H1 (cell line): ENCODE results near the gene TBC1D28.
"Not testable (repeated sequence)": the region's sequence is repeated elsewhere in the genome, so short reads cannot be mapped to it uniquely, and the experiment has no call there.

ENCODE experiments used
- ATF2 ChIP-seq: IDR thresholded peaks from 2 replicates; pipeline ENCODE4 v1.6.1; 2012; ENCODE audit warnings: low read length, inconsistent platforms
- CHD2 ChIP-seq: IDR thresholded peaks from 2 replicates; pipeline ENCODE4 v1.6.1; 2012; ENCODE audit warnings: low read length, improper control_type of control experiment
- CTBP2 ChIP-seq: IDR thresholded peaks from 2 replicates; pipeline ENCODE4 v1.7.0; 2011; ENCODE audit warnings: borderline replicate concordance, mild to moderate bottlenecking, moderate library complexity, mixed read lengths, low read length; ENCODE audit not compliant: insufficient read depth, insufficient read length
- CTCF ChIP-seq, 3 experiments: IDR thresholded peaks; 1 replicate in 2 of 3; 2 replicates in 1 of 3; pipeline versions ENCODE4 v1.5.1 to v1.6.1; 2011; ENCODE audit warnings: low read length in 3 of 3, mild to moderate bottlenecking in 3 of 3, inconsistent platforms in 2 of 3, low read depth in 1 of 3, moderate library complexity in 1 of 3; ENCODE audit not compliant: insufficient read depth in 1 of 3; ENCODE audit errors: control extremely low read depth in 1 of 3
- EP300 ChIP-seq, 2 experiments: IDR thresholded peaks; 1 replicate in 1 of 2; 2 replicates in 1 of 2; pipeline ENCODE4 v1.6.1; 2011 to 2012; ENCODE audit warnings: low read depth in 2 of 2, low read length in 2 of 2, mild to moderate bottlenecking in 2 of 2, borderline replicate concordance in 1 of 2, inconsistent platforms in 1 of 2, moderate library complexity in 1 of 2
- EZH2 ChIP-seq: fragments of 200-600 bp; sonication (generic); IDR thresholded peaks from 2 replicates; pipeline ENCODE4 v1.7.1; 2012; ENCODE audit warnings: low read depth, mild to moderate bottlenecking, moderate library complexity, low read length, inconsistent platforms; ENCODE audit not compliant: severe bottlenecking
- POLR2A ChIP-seq, 2 experiments: IDR thresholded peaks; 1 replicate in 1 of 2; 2 replicates in 1 of 2; pipeline ENCODE4 v1.6.1; 2011; ENCODE audit warnings: low read depth in 2 of 2, low read length in 2 of 2, mild to moderate bottlenecking in 2 of 2; ENCODE audit errors: control extremely low read depth in 1 of 2
- RAD21 ChIP-seq, 2 experiments: IDR thresholded peaks in 1 of 2; conservative IDR thresholded peaks in 1 of 2; 2 replicates each; pipeline ENCODE4 v1.6.1; 2011; ENCODE audit warnings: low read depth in 2 of 2, low read length in 2 of 2, improper control_type of control experiment in 1 of 2, inconsistent platforms in 1 of 2, mild to moderate bottlenecking in 1 of 2, moderate library complexity in 1 of 2
- TAF1 ChIP-seq: IDR thresholded peaks from 2 replicates; pipeline ENCODE4 v1.6.1; 2011; ENCODE audit warnings: mild to moderate bottlenecking, low read depth, low read length
- ZNF274 ChIP-seq: IDR thresholded peaks from 2 replicates; pipeline ENCODE4 v1.7.0; 2012; ENCODE audit warnings: low read length, borderline replicate concordance; ENCODE audit errors: extremely low read depth

DNA sequence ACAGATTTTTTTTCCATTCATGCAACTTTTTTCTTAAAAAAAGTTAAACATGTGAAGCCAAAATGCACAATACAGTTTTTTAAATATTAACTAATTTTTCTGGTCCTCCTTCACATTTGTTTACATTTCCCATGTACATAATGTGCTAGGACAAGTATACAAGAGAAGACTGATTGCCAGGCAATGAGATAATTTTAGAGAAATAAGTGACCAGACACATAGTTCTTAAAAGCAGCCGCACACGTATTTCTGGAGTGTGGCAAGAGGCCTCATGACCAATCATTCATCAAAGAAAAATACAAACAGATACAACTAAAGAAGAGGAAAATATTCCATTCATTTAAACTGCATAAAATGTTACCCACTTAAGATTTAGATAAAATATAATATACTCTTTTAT, 22.1 kb upstream of the TBC1D28 start:
- not testable (repeated sequence) for TF ChIP-seq ATF2; CHD2; EP300 (IDR thresholded peaks at IDR 0.05; ENCODE audit: borderline replicate concordance in 1 of 2, low read depth in 2 of 2, low read length in 2 of 2); CTBP2; ZNF274; EZH2; TAF1; CTCF (IDR thresholded peaks at IDR 0.05; ENCODE audit: control extremely low read depth in 1 of 3, insufficient read depth in 1 of 3, low read depth in 1 of 3, low read length in 3 of 3); POLR2A (IDR thresholded peaks at IDR 0.05; ENCODE audit: control extremely low read depth in 1 of 2, low read depth in 2 of 2, low read length in 2 of 2); RAD21 (IDR thresholded peaks at IDR 0.05 in 1 of 2, conservative IDR thresholded peaks at IDR 0.05 in 1 of 2; ENCODE audit: low read depth in 2 of 2, low read length in 2 of 2)
